ENCODE measurements around the gene ETNPPL.

Gene ETNPPL

GRCh38 chr4:108695062-108695461 lies 67.8 kb downstream of the ETNPPL start:
- no peak for DNase-seq (ENCODE audit: low read depth)

- no peak for DNase-seq (ENCODE audit: low read depth)
Measured at GRCh38 chr4:108694423-108694822, 68.4 kb downstream of the ETNPPL start.

GRCh38 chr4:108693819-108694218 lies 69.0 kb downstream of the ETNPPL start:
- no peak for DNase-seq (ENCODE audit: low read depth)

GRCh38 chr4:108693211-108693610 lies 69.6 kb downstream of the ETNPPL start:
- DNase-seq (ENCODE audit: low read depth): no peak
